Stimulated activated CD8-positive, alpha-beta memory T cell treated with anti-CD3 and anti-CD28 coated beads, Interleukin-7, amount 100 ng/mL, for 24 hours (primary cell): Measurements from ENCODE around the gene NAA60.
"Not testable (repeated sequence)": the region's sequence is repeated elsewhere in the genome, so short reads cannot be mapped to it uniquely, and the experiment has no call there.

Source experiments
- DNase-seq: peaks from one replicate; pipeline ENCODE4 v3.0.0-alpha.2; 2020; ENCODE audit warnings: low read depth

The NAA60 gene

GRCh38 chr16:3465301-3465700 is 21.8 kb downstream of the NAA60 start:
- no peak for DNase-seq

GRCh38 chr16:3465911-3466584 is 22.6 kb downstream of the NAA60 start:
- no peak for DNase-seq

- no peak for DNase-seq
These were observed 23.7 kb downstream of the NAA60 start for GRCh38 chr16:3467182-3467581.

- DNase-seq, result no peak
These were observed 24.4 kb downstream of the NAA60 start for GRCh38 chr16:3467921-3468320.

- DNase-seq, result no peak
These were observed 25.0 kb downstream of the NAA60 start for GRCh38 chr16:3468501-3468900.

- no peak for DNase-seq
These were observed 26.3 kb downstream of the NAA60 start for GRCh38 chr16:3469736-3470135.

GRCh38 chr16:3470723-3471122 is 27.2 kb downstream of the NAA60 start:
- DNase-seq, result no peak

GRCh38 chr16:3471518-3472176 is 28.2 kb downstream of the NAA60 start:
- no peak for DNase-seq

GRCh38 chr16:3472878-3473595 is 29.6 kb downstream of the NAA60 start:
- DNase-seq, result no peak

- not testable (repeated sequence) for DNase-seq
These were observed 30.1 kb downstream of the NAA60 start for GRCh38 chr16:3473596-3473943.

GRCh38 chr16:3474136-3474779 is 30.8 kb downstream of the NAA60 start:
- DNase-seq, result no peak

GRCh38 chr16:3474870-3475269 is 31.4 kb downstream of the NAA60 start:
- not testable (repeated sequence) for DNase-seq

- DNase-seq, result no peak
These were observed 32.3 kb downstream of the NAA60 start for GRCh38 chr16:3475604-3476375.

- no peak for DNase-seq
These were observed 32.9 kb downstream of the NAA60 start for GRCh38 chr16:3476409-3476808.

- no peak for DNase-seq
These were observed 34.9 kb downstream of the NAA60 start for GRCh38 chr16:3478242-3478925.

- DNase-seq, result no peak
These were observed 36.3 kb downstream of the NAA60 start for GRCh38 chr16:3479654-3480216.

- no peak for DNase-seq
These were observed 37.6 kb downstream of the NAA60 start for GRCh38 chr16:3480901-3481695.

GRCh38 chr16:3481696-3482658 is 38.5 kb downstream of the NAA60 start:
- no peak for DNase-seq

GRCh38 chr16:3482659-3483241 is 39.3 kb downstream of the NAA60 start:
- no peak for DNase-seq
